Smooth muscle cell (in vitro differentiated cells): ENCODE results near the gene EID2B. TPM values are rescaled to one million over a fixed set of nuclear protein-coding genes. Genes with fewer than 3 reads are reported as not detected.

Source experiments
- DNase-seq: peaks from one replicate; lab custom pipeline; 2025; ENCODE audit not compliant: unreplicated experiment; lab: John Stamatoyannopoulos, UW
- H2AFZ ChIP-seq: fragments of 200-600 bp; sonication (generic); 2 replicates; pipeline ENCODE4 v1.6.0; 2016; ENCODE audit warnings: antibody characterized with exemption, low read depth, mild to moderate bottlenecking
- H3F3A ChIP-seq: fragments of 200-600 bp; sonication (generic); 2 replicates; pipeline ENCODE4 v1.6.0; 2017; ENCODE audit warnings: antibody characterized with exemption, low read depth
- H3K27ac ChIP-seq: fragments of 200-600 bp; sonication (generic); 2 replicates; pipeline ENCODE4 v1.5.1; 2016; ENCODE audit warnings: low read depth, mild to moderate bottlenecking
- H3K27me3 ChIP-seq: fragments of 200-600 bp; sonication (generic); 2 replicates; pipeline ENCODE4 v1.6.1; 2016; ENCODE audit warnings: low read depth, mild to moderate bottlenecking
- H3K36me3 ChIP-seq: fragments of 200-600 bp; sonication (generic); 2 replicates; pipeline ENCODE4 v1.5.1; 2016; ENCODE audit warnings: low read depth
- H3K4me1 ChIP-seq: fragments of 200-600 bp; sonication (generic); 2 replicates; pipeline ENCODE4 v1.5.1; 2016; ENCODE audit warnings: low read depth
- H3K4me2 ChIP-seq: fragments of 200-600 bp; sonication (generic); 2 replicates; pipeline ENCODE4 v1.6.0; 2016; ENCODE audit warnings: mild to moderate bottlenecking
- H3K4me3 ChIP-seq: fragments of 200-600 bp; sonication (generic); 2 replicates; pipeline ENCODE4 v1.5.1; 2016; ENCODE audit warnings: mild to moderate bottlenecking
- H3K79me2 ChIP-seq: fragments of 200-600 bp; sonication (generic); 2 replicates; pipeline ENCODE4 v1.6.0; 2016; ENCODE audit warnings: low read depth, mild to moderate bottlenecking
- H3K9ac ChIP-seq: fragments of 200-600 bp; sonication (generic); 2 replicates; pipeline ENCODE4 v1.6.0; 2016; ENCODE audit warnings: low read depth
- H3K9me3 ChIP-seq: fragments of 200-600 bp; sonication (generic); replicated peaks from 2 replicates; pipeline ENCODE4 v1.5.1; 2016; ENCODE audit warnings: low read depth
- H4K20me1 ChIP-seq: fragments of 200-600 bp; sonication (generic); 2 replicates; pipeline ENCODE4 v1.6.0; 2016; ENCODE audit warnings: low read depth
- CTCF ChIP-seq: fragments of 200-600 bp; sonication (generic); IDR thresholded peaks from 2 replicates; pipeline ENCODE4 v1.5.1; 2017; ENCODE audit warnings: borderline replicate concordance, mild to moderate bottlenecking, antibody characterized with exemption; ENCODE audit not compliant: insufficient read depth, poor library complexity, severe bottlenecking
- WGBS: methylation state at CpG from one replicate; pipeline ENCODE4 v1.1.7; 2016; ENCODE audit warnings: low lambda C conversion rate; 5-methylcytosine and 5-hydroxymethylcytosine counted together
- polyA plus RNA-seq: library from polyadenylated mRNA; unstranded; fragments of >200 nt; fragmentation: Nextera tagmentation; extraction: Ambion mirVana; gene quantifications from 2 replicates; pipeline ENCODE4 v1.2.1, GENCODE V29; 2016
- total RNA-seq: library from RNA; depleted of rRNA; stranded (reverse); fragments of >200 nt; gene quantifications from 2 replicates; pipeline ENCODE4 v1.2.3, GENCODE V29; 2014

EID2B gene
- total and polyA plus RNA-seq, 2 experiments from 2014 or later = 1.9 to 2.7 TPM

DNA sequence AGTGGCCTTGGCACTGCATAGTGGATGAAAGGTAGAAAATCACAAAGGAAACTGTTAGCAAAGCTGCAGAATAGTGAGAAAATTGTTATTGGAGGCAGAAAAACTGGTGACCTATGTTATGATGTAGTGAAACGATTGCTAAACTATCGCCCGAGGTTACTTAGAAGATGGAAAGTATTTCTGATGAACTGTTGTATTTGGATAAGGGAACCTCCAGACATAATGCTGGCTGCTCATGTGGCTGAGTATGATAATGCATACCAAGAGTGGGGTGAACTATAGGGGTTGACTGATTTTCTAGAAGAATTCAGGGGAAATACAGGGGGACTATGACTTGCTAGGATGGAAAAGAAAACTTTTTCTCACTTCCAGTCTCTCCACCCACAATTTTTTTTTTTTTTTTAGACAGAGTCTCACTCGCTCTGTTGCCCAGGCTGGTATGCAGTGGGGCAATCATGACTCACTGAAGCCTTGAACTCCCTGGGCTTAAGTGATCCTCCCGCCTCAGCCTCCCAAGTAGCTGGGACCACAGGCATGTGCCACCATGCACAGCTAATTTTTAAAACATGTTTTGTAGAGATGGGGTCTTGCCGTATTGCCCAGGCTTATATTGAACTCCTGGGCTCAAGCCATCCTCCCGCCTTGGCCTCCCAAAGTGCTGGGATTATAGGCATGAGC is 11.7 kb upstream of the EID2B start:
- no peak for TF ChIP-seq CTCF
- Histone ChIP-seq H2AFZ (no peak overlapping the region), H3K27ac (no peak overlapping the region), H3K36me3 (no peaks in the 10 kb centered on the region), H3K79me2 (peaks cover under 1% of the 10 kb centered on the region), H4K20me1 (no peaks in the 10 kb centered on the region), H3K27me3 (no peaks in the 10 kb centered on the region), H3K4me1 (no peaks in the 10 kb centered on the region), H3K4me3 (no peak overlapping the region), H3K4me2 (no peak overlapping the region), H3K9ac (no peak overlapping the region), H3K9me3 (no peaks in the 10 kb centered on the region), H3F3A (no peaks in the 10 kb centered on the region)
- WGBS = 64% methylated on average over 7 of the region's 7 CpGs
- DNase-seq = no peak

DNA sequence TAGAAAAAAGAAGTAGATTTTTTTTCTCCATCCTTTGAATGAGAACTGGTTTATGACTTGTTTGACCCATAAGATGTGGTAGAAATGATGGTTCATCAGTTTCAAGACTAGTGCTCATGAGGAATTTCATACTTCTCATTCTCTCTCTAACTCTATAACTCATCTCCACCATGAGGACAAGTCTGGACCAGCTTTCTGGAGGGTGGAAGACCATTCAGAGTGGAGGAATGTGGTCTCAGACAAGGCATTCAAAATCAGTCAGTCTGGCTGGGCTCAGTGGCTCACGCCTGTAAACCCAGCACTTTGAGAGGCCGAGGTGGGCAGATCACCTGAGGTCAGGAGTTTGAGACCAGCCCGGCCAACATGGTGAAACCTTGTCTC is 10.8 kb upstream of the EID2B start:
- H3K4me2 ChIP-seq = no peak overlapping the region
- no peak overlapping the region for H3K4me3 ChIP-seq
- H3K4me1 ChIP-seq = peaks cover 6% of the 10 kb centered on the region
- WGBS = 79% methylated on average over 3 of the region's 3 CpGs
- no peak overlapping the region for H3K9ac ChIP-seq
- H3K9me3 ChIP-seq = no peaks in the 10 kb centered on the region
- no peaks in the 10 kb centered on the region for H3F3A ChIP-seq
- DNase-seq = no peak
- no peaks in the 10 kb centered on the region for H3K36me3 ChIP-seq
- no peak for TF ChIP-seq CTCF
- H2AFZ ChIP-seq = no peak overlapping the region
- no peaks in the 10 kb centered on the region for H3K27me3 ChIP-seq
- no peak overlapping the region for H3K27ac ChIP-seq
- peaks cover 6% of the 10 kb centered on the region for H4K20me1 ChIP-seq
- peaks cover 10% of the 10 kb centered on the region for H3K79me2 ChIP-seq

DNA sequence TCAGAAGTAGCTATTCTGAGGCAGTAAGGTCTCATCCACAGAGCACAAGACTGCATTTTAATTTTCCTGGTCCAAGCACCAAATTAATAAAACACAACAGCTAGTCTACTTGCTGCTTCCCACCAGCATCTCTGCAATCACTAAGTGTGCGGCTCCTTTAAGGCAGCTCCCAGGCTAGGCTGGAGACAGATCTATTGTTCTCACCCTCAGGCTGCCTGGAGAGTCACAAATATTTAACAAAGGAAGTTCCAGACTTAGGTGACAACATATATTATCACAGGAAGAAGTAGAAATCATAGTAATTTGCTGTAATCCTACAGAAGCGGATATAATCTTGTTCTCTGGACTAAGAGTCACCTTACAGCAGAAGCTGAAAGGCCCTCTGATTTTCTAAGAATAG is 9.6 kb upstream of the EID2B start:
- Histone ChIP-seq H3K27ac (no peak overlapping the region), H3F3A (no peaks in the 10 kb centered on the region), H3K9me3 (no peaks in the 10 kb centered on the region), H3K4me2 (no peak overlapping the region), H3K79me2 (peaks cover 21% of the 10 kb centered on the region), H2AFZ (no peak overlapping the region), H3K36me3 (no peaks in the 10 kb centered on the region), H3K4me1 (peaks cover 10% of the 10 kb centered on the region), H3K4me3 (no peak overlapping the region), H3K9ac (no peak overlapping the region), H4K20me1 (peaks cover 16% of the 10 kb centered on the region), H3K27me3 (no peaks in the 10 kb centered on the region)
- TF ChIP-seq CTCF = no peak
- no peak for DNase-seq
- WGBS = 83% methylated on average over 2 of the region's 2 CpGs

- no peak overlapping the region for H3K27ac ChIP-seq
- H3K9me3 ChIP-seq = no peaks in the 10 kb centered on the region
- H3K4me2 ChIP-seq = peak overlapping the region; percentile 92
- H3F3A ChIP-seq = peaks cover 4% of the 10 kb centered on the region
- peak overlapping the region; percentile 68 for H2AFZ ChIP-seq
- WGBS = 19% methylated on average over 10 of the region's 10 CpGs
- TF ChIP-seq CTCF = no peak
- H3K9ac ChIP-seq = no peak overlapping the region
- H3K79me2 ChIP-seq = peaks cover 21% of the 10 kb centered on the region
- H3K27me3 ChIP-seq = no peaks in the 10 kb centered on the region
- H4K20me1 ChIP-seq = peaks cover 16% of the 10 kb centered on the region
- H3K4me3 ChIP-seq = peak overlapping the region; percentile 89
- no peaks in the 10 kb centered on the region for H3K36me3 ChIP-seq
- peaks cover 10% of the 10 kb centered on the region for H3K4me1 ChIP-seq
- no peak for DNase-seq
Observed at GRCh38 chr19:39540333-39540673, 7.7 kb upstream of the EID2B start.
